Measurements from ENCODE around the gene ACTR3. TPM values are rescaled to one million over a fixed set of nuclear protein-coding genes. Genes with fewer than 3 reads are reported as not detected.

ACTR3 gene
- total RNA-seq, 4 donors from 2014 or later: 83.9 to 126 (median 102) TPM

GRCh38 chr2:113967272-113967671, 77.4 kb downstream of the ACTR3 start:
- H3K4me1 ChIP-seq: peaks cover 0 to 7% of the 10 kb centered on the region in 2 donors
- 96 to 98% methylated on average over 1 of the region's 1 CpG for WGBS, 2 donors
- TF ChIP-seq, protein P1, sequence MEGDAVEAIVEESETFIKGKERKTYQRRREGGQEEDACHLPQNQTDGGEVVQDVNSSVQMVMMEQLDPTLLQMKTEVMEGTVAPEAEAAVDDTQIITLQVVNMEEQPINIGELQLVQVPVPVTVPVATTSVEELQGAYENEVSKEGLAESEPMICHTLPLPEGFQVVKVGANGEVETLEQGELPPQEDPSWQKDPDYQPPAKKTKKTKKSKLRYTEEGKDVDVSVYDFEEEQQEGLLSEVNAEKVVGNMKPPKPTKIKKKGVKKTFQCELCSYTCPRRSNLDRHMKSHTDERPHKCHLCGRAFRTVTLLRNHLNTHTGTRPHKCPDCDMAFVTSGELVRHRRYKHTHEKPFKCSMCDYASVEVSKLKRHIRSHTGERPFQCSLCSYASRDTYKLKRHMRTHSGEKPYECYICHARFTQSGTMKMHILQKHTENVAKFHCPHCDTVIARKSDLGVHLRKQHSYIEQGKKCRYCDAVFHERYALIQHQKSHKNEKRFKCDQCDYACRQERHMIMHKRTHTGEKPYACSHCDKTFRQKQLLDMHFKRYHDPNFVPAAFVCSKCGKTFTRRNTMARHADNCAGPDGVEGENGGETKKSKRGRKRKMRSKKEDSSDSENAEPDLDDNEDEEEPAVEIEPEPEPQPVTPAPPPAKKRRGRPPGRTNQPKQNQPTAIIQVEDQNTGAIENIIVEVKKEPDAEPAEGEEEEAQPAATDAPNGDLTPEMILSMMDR (IDR thresholded peaks at IDR 0.05): no peak
- no peak for TF ChIP-seq POLR2A (IDR thresholded peaks at IDR 0.05)
- H3K27me3 ChIP-seq: no peaks in the 10 kb centered on the region
- intact Hi-C loops (cut with DNase I): no loop called here
- H3K36me3 ChIP-seq: no peaks in the 10 kb centered on the region
- H3K27ac ChIP-seq: no peak overlapping the region
- H3K4me3 ChIP-seq (replicated peaks in 1 of 3): no peak overlapping the region
- H3K9me3 ChIP-seq: no peaks in the 10 kb centered on the region
- DNase-seq: no peak

DNA sequence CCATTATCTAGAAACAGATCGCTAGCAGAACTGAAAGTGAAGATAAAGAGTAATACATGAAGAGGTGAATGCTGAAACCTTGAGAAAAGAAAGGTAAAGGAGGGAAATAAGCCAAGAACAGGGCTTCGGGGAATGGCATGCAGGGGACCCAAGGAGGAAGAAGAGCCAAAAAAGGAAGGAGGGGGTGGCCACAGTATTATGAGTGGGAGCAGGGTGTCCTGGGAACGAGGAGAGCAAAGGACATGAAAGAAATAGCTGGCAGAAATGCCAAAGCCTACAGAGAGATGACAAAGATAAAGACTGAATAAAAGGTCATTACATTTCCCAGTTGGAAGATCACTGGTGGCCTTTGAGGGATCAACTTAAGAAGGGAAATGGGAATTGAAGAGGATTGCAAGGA, 82.9 kb downstream of the ACTR3 start:
- Histone ChIP-seq H3K36me3 (no peaks in the 10 kb centered on the region), H3K4me1 (peaks cover 0 to 12% of the 10 kb centered on the region in 2 donors), H3K27me3 (no peaks in the 10 kb centered on the region), H3K9me3 (no peaks in the 10 kb centered on the region), H3K27ac (no peak overlapping the region), H3K4me3 (replicated peaks in 1 of 3) (no peak overlapping the region)
- TF ChIP-seq, protein P1 (IDR thresholded peaks at IDR 0.05): no peak
- TF ChIP-seq POLR2A (IDR thresholded peaks at IDR 0.05): no peak
- no peak for DNase-seq
- WGBS, 2 donors: 70 to 79% methylated on average over 3 of the region's 3 CpGs
- intact Hi-C loops (cut with DNase I): no loop called here

- Histone ChIP-seq H3K27ac (peak overlapping the region in 1 of 3 donors; percentile 17), H3K27me3 (no peaks in the 10 kb centered on the region), H3K9me3 (no peaks in the 10 kb centered on the region), H3K4me3 (replicated peaks in 1 of 3) (no peak overlapping the region), H3K4me1 (peaks cover 0 to 15% of the 10 kb centered on the region in 2 donors), H3K36me3 (no peaks in the 10 kb centered on the region)
- DNase-seq: peak; percentile 34 to 57
- TF ChIP-seq POLR2A (IDR thresholded peaks at IDR 0.05): no peak
- TF ChIP-seq, protein P1 (IDR thresholded peaks at IDR 0.05): no peak
- intact Hi-C loops (cut with DNase I): no loop called here
- WGBS, 2 donors: 46 to 53% methylated on average over 4 of the region's 4 CpGs
Measured at GRCh38 chr2:113973810-113974209, 83.9 kb downstream of the ACTR3 start.

GRCh38 chr2:113974727-113975126, 84.8 kb downstream of the ACTR3 start:
- H3K4me1 ChIP-seq: peaks cover 0 to 13% of the 10 kb centered on the region in 2 donors
- intact Hi-C loops (cut with DNase I): no loop called here
- H3K27ac ChIP-seq: no peak overlapping the region
- WGBS, 2 donors: 56 to 61% methylated on average over 4 of the region's 4 CpGs
- no peak for DNase-seq
- no peak for TF ChIP-seq POLR2A (IDR thresholded peaks at IDR 0.05)
- TF ChIP-seq, protein P1 (IDR thresholded peaks at IDR 0.05): no peak
- no peaks in the 10 kb centered on the region for H3K36me3 ChIP-seq
- no peaks in the 10 kb centered on the region for H3K27me3 ChIP-seq
- no peak overlapping the region for H3K4me3 ChIP-seq (replicated peaks in 1 of 3)
- H3K9me3 ChIP-seq: no peaks in the 10 kb centered on the region

- DNase-seq: no peak
- H3K4me3 ChIP-seq (replicated peaks in 1 of 3): no peak overlapping the region
- TF ChIP-seq, protein P1 (IDR thresholded peaks at IDR 0.05): no peak
- no peak for TF ChIP-seq POLR2A (IDR thresholded peaks at IDR 0.05)
- no peak overlapping the region for H3K27ac ChIP-seq
- H3K9me3 ChIP-seq: no peaks in the 10 kb centered on the region
- intact Hi-C loops (cut with DNase I): no loop called here
- 82 to 88% methylated on average over 7 of the region's 7 CpGs for WGBS, 2 donors
- H3K27me3 ChIP-seq: no peaks in the 10 kb centered on the region
- H3K36me3 ChIP-seq: no peaks in the 10 kb centered on the region
- peaks cover 0 to 13% of the 10 kb centered on the region in 2 donors for H3K4me1 ChIP-seq
Measured at GRCh38 chr2:113976277-113976928, 86.5 kb downstream of the ACTR3 start.

All from thyroid gland (tissue), 4 donors.